DOHH2 (cell line): Measurements from ENCODE around the gene NDUFAF2.
A peak's percentile ranks its signal among the peaks of the same experiment; 100 is the strongest.

ENCODE experiments used
- H3F3A ChIP-seq: fragments of 200-600 bp; sonication (generic), shearing (Covaris generic); 2 replicates; pipeline ENCODE4 v1.6.0; 2016; ENCODE audit warnings: antibody characterized with exemption, mild to moderate bottlenecking; ENCODE audit not compliant: control insufficient read depth, insufficient read depth
- H3K27ac ChIP-seq: fragments of 200-600 bp; sonication (generic); 2 replicates; pipeline ENCODE4 v1.5.1; 2014; ENCODE audit warnings: low read depth, mild to moderate bottlenecking, low read length, moderate library complexity
- H3K27me3 ChIP-seq: fragments of 200-600 bp; sonication (generic); 2 replicates; pipeline ENCODE4 v1.6.1; 2014; ENCODE audit warnings: mild to moderate bottlenecking, low read length, mixed read lengths; ENCODE audit not compliant: control insufficient read depth
- H3K36me3 ChIP-seq: fragments of 200-600 bp; sonication (generic); 2 replicates; pipeline ENCODE4 v1.6.1; 2014; ENCODE audit warnings: mild to moderate bottlenecking, low read length, moderate library complexity, mixed read lengths; ENCODE audit not compliant: control insufficient read depth
- H3K4me1 ChIP-seq: fragments of 200-600 bp; sonication (generic); 2 replicates; pipeline ENCODE4 v1.6.1; 2014; ENCODE audit warnings: mild to moderate bottlenecking, low read length, mixed read lengths; ENCODE audit not compliant: control insufficient read depth
- H3K4me2 ChIP-seq: fragments of 200-600 bp; sonication (generic); 2 replicates; pipeline ENCODE4 v1.6.0; 2014; ENCODE audit warnings: mild to moderate bottlenecking, low read length, moderate library complexity
- H3K4me3 ChIP-seq: fragments of 200-600 bp; sonication (generic); 2 replicates; pipeline ENCODE4 v1.5.1; 2014; ENCODE audit warnings: mild to moderate bottlenecking, low read length, mixed read lengths
- H3K79me2 ChIP-seq: fragments of 200-600 bp; sonication (generic); 2 replicates; pipeline ENCODE4 v1.6.1; 2014; ENCODE audit warnings: mild to moderate bottlenecking, low read length, mixed read lengths; ENCODE audit not compliant: control insufficient read depth
- H3K9me2 ChIP-seq: fragments of 200-600 bp; sonication (generic); replicated peaks from 2 replicates; pipeline ENCODE4 v1.6.1; 2014; ENCODE audit warnings: mild to moderate bottlenecking, low read length, mixed read lengths; ENCODE audit not compliant: control insufficient read depth
- H3K9me3 ChIP-seq: fragments of 200-600 bp; sonication (generic); 2 replicates; pipeline ENCODE4 v1.6.1; 2014; ENCODE audit warnings: antibody characterized with exemption, low read length, mixed read lengths; ENCODE audit not compliant: control insufficient read depth, insufficient read depth
- H4K20me1 ChIP-seq: fragments of 200-600 bp; sonication (generic); 2 replicates; pipeline ENCODE4 v1.6.0; 2014; ENCODE audit warnings: low read depth, mild to moderate bottlenecking, antibody characterized with exemption, low read length, moderate library complexity; ENCODE audit not compliant: control insufficient read depth, insufficient read depth
- CTCF ChIP-seq: fragments of 200-600 bp; sonication (generic); IDR thresholded peaks from one replicate; pipeline ENCODE4 v1.5.1; 2014; ENCODE audit warnings: antibody characterized with exemption, mild to moderate bottlenecking, low read depth, low read length; ENCODE audit not compliant: poor library complexity, severe bottlenecking
- EZH2phosphoT487 ChIP-seq: fragments of 200-600 bp; sonication (generic); IDR thresholded peaks from 2 replicates; pipeline ENCODE4 v1.6.1; 2017; ENCODE audit warnings: borderline replicate concordance, mild to moderate bottlenecking, antibody characterized with exemption, low read length, moderate library complexity, mixed read lengths

NDUFAF2 gene

GRCh38 chr5:60916646-60917045, 28.4 kb upstream of the NDUFAF2 start:
- no peaks in the 10 kb centered on the region for H3F3A ChIP-seq
- H4K20me1 ChIP-seq: no peaks in the 10 kb centered on the region
- no peaks in the 10 kb centered on the region for H3K27me3 ChIP-seq
- no peak overlapping the region for H3K4me2 ChIP-seq
- no peaks in the 10 kb centered on the region for H3K9me3 ChIP-seq
- H3K36me3 ChIP-seq: peaks cover 21% of the 10 kb centered on the region
- H3K79me2 ChIP-seq: no peaks in the 10 kb centered on the region
- no peak overlapping the region for H3K4me3 ChIP-seq
- H3K9me2 ChIP-seq: no peaks in the 10 kb centered on the region
- no peaks in the 10 kb centered on the region for H3K4me1 ChIP-seq
- no peak overlapping the region for H3K27ac ChIP-seq
- TF ChIP-seq EZH2phosphoT487 (no peak), CTCF (no peak)

- H3K9me2 ChIP-seq: no peaks in the 10 kb centered on the region
- TF ChIP-seq CTCF (no peak), EZH2phosphoT487 (no peak)
- no peak overlapping the region for H3K4me3 ChIP-seq
- H3K27ac ChIP-seq: no peak overlapping the region
- H3K79me2 ChIP-seq: no peaks in the 10 kb centered on the region
- H3F3A ChIP-seq: no peaks in the 10 kb centered on the region
- no peaks in the 10 kb centered on the region for H3K27me3 ChIP-seq
- H3K4me2 ChIP-seq: no peak overlapping the region
- no peaks in the 10 kb centered on the region for H4K20me1 ChIP-seq
- H3K9me3 ChIP-seq: no peaks in the 10 kb centered on the region
- H3K4me1 ChIP-seq: no peaks in the 10 kb centered on the region
- H3K36me3 ChIP-seq: peaks cover 21% of the 10 kb centered on the region
These were observed 26.5 kb upstream of the NDUFAF2 start for GRCh38 chr5:60918466-60918865.

GRCh38 chr5:60927450-60927849, 17.6 kb upstream of the NDUFAF2 start:
- Histone ChIP-seq H3K79me2 (no peaks in the 10 kb centered on the region), H4K20me1 (no peaks in the 10 kb centered on the region), H3K27ac (no peak overlapping the region), H3F3A (no peaks in the 10 kb centered on the region), H3K4me1 (no peaks in the 10 kb centered on the region), H3K9me2 (no peaks in the 10 kb centered on the region), H3K36me3 (peaks cover 18% of the 10 kb centered on the region), H3K4me2 (no peak overlapping the region), H3K4me3 (no peak overlapping the region), H3K27me3 (no peaks in the 10 kb centered on the region), H3K9me3 (no peaks in the 10 kb centered on the region)
- TF ChIP-seq CTCF: no peak

- Histone ChIP-seq H3K27me3 (no peaks in the 10 kb centered on the region), H3F3A (no peaks in the 10 kb centered on the region), H4K20me1 (no peaks in the 10 kb centered on the region), H3K4me1 (no peaks in the 10 kb centered on the region), H3K4me2 (no peak overlapping the region), H3K9me2 (no peaks in the 10 kb centered on the region), H3K4me3 (no peak overlapping the region), H3K9me3 (no peaks in the 10 kb centered on the region), H3K36me3 (peaks cover 17% of the 10 kb centered on the region), H3K79me2 (no peaks in the 10 kb centered on the region), H3K27ac (no peak overlapping the region)
- no peak for TF ChIP-seq EZH2phosphoT487
- TF ChIP-seq CTCF: peak; percentile 51
These were observed 16.0 kb upstream of the NDUFAF2 start for GRCh38 chr5:60929024-60929423.
